K562 (cell line): ENCODE data around the gene KCTD11. TPM values are rescaled to one million over a fixed set of nuclear protein-coding genes. Genes with fewer than 3 reads are reported as not detected.
"Not testable (repeated sequence)": the region's sequence is repeated elsewhere in the genome, so short reads cannot be mapped to it uniquely, and the experiment has no call there.

Source experiments
- ATAC-seq: fragments of 200-7000 bp; cut with Tn5 transposase; 3 replicates; pipeline ENCODE4 v1.9.1; 2020; ENCODE audit warnings: moderate library complexity
- BruUV-seq: library from RNA; stranded (reverse); fragments of 400-500 nt; replicated peaks from 2 replicates; lab custom pipeline; 2021; lab: Mats Ljungman, UMichigan
- CTCF ChIA-PET: fragments of 300-600 bp; formaldehyde crosslinking; extraction: SDS; loops from one replicate; lab custom pipeline; 2021; ENCODE audit warnings: low intra/inter-chr PET ratio; lab: Yijun Ruan, JAX
- POLR2A ChIA-PET: fragments of 300-600, 350-650 bp; sonication (Branson Sonifier 250); formaldehyde crosslinking; extraction: SDS; loops from one replicate; lab custom pipeline; 2021; ENCODE audit warnings: antibody characterized with exemption, inconsistent platforms; lab: Yijun Ruan, JAX
- DNase-seq, 4 experiments: peaks; one replicate each; pipeline versions ENCODE4 v3.0.0 to v3.0.0-alpha.2; 2011 to 2018; ENCODE audit warnings: low spot score in 3 of 4, mixed read lengths in 3 of 4; ENCODE audit errors: extremely low read depth in 1 of 4
- FAIRE-seq: peaks from 2 replicates; lab custom pipeline; 2011; peaks lifted over from hg19 to GRCh38; lab: Jason Lieb, UNC
- H2AFZ ChIP-seq: 2 replicates; pipeline ENCODE4 v1.6.0; 2011; ENCODE audit warnings: low read depth, low read length, control low read depth, inconsistent platforms
- H3K27ac ChIP-seq: fragments of 200-600 bp; 3 replicates; pipeline ENCODE4 v1.8.0; 2011; ENCODE audit warnings: low read depth, mild to moderate bottlenecking, control low read depth, inconsistent platforms, low read length, moderate library complexity, mixed read lengths; ENCODE audit errors: extremely low read depth
- H3K27me3 ChIP-seq, 2 experiments: fragments of 300-600 bp in 1 of 2; 2 replicates in 1 of 2; 3 replicates in 1 of 2; pipeline versions ENCODE4 v1.6.0 to v1.8.0; 2011; ENCODE audit warnings: inconsistent platforms in 2 of 2, low read length in 2 of 2, mild to moderate bottlenecking in 1 of 2, mixed read lengths in 1 of 2, moderate library complexity in 1 of 2; ENCODE audit not compliant: control insufficient read depth in 2 of 2, insufficient read depth in 2 of 2
- H3K36me3 ChIP-seq: fragments of 300-600 bp; 3 replicates; pipeline ENCODE4 v1.8.0; 2011; ENCODE audit warnings: mild to moderate bottlenecking, low read length, inconsistent platforms; ENCODE audit not compliant: control insufficient read depth, insufficient read depth
- H3K4me1 ChIP-seq, 2 experiments: fragments of 200-600 bp in 1 of 2; replicated peaks in 1 of 2; 2 replicates in 1 of 2; 3 replicates in 1 of 2; pipeline versions ENCODE4 v1.5.1 to v1.8.0; 2011; ENCODE audit warnings: inconsistent platforms in 2 of 2, low read length in 2 of 2, mild to moderate bottlenecking in 1 of 2, mixed read lengths in 1 of 2, moderate library complexity in 1 of 2; ENCODE audit not compliant: control insufficient read depth in 2 of 2, insufficient read depth in 2 of 2
- H3K4me2 ChIP-seq: 2 replicates; pipeline ENCODE4 v1.6.1; 2011; ENCODE audit warnings: low read length, control low read depth, inconsistent platforms, mixed read lengths; ENCODE audit not compliant: insufficient read depth
- H3K4me3 ChIP-seq: fragments of 200-600 bp; sonication (generic), shearing (Covaris generic); 2 replicates; pipeline ENCODE4 v1.5.1; 2016; ENCODE audit warnings: control low read depth, inconsistent platforms
- H3K79me2 ChIP-seq: fragments of 200-600 bp; 3 replicates; pipeline ENCODE4 v1.8.0; 2011; ENCODE audit warnings: low read length, inconsistent platforms; ENCODE audit not compliant: control insufficient read depth, insufficient read depth
- H3K9ac ChIP-seq, 2 experiments: 2 replicates each; pipeline versions ENCODE4 v1.6.0 to v1.6.1; 2011; ENCODE audit warnings: low read depth in 2 of 2, low read length in 2 of 2, control low read depth in 1 of 2, inconsistent platforms in 1 of 2, mild to moderate bottlenecking in 1 of 2, mixed read lengths in 1 of 2; ENCODE audit not compliant: insufficient read depth in 1 of 2
- H3K9me1 ChIP-seq: one replicate; pipeline ENCODE4 v1.6.0; 2011; ENCODE audit warnings: inconsistent platforms, mild to moderate bottlenecking, low read length, moderate library complexity; ENCODE audit not compliant: control insufficient read depth, insufficient read depth
- H3K9me3 ChIP-seq: replicated peaks from 2 replicates; pipeline ENCODE4 v1.5.1; 2011; ENCODE audit warnings: low read depth, low read length, inconsistent platforms; ENCODE audit not compliant: control insufficient read depth, insufficient read depth
- H4K20me1 ChIP-seq: replicated peaks from 2 replicates; pipeline ENCODE4 v1.6.1; 2011; ENCODE audit warnings: low read length, inconsistent platforms, mixed read lengths; ENCODE audit not compliant: control insufficient read depth, insufficient read depth
- BCOR ChIP-seq: fragments of 450-650 bp; IDR thresholded peaks from 2 replicates; pipeline ENCODE4 v1.6.1; 2016
- BMI1 ChIP-seq: fragments of 150-350 bp; IDR thresholded peaks from 2 replicates; pipeline ENCODE4 v1.6.1; 2014; ENCODE audit warnings: low read length
- KDM1A ChIP-seq, 2 experiments: fragments of 450-650 bp; IDR thresholded peaks; 2 replicates each; pipeline ENCODE4 v1.6.1; 2016; ENCODE audit warnings: mild to moderate bottlenecking in 2 of 2
- VEZF1 ChIP-seq: fragments of 200-800 bp; sonication (Bioruptor generic); IDR thresholded peaks from 2 replicates; pipeline ENCODE4 v1.6.1; 2017; ENCODE audit warnings: missing genetic modification characterization, missing compliant biosample characterization
- ZFX ChIP-seq: sonication (generic); formaldehyde crosslinking; IDR thresholded peaks from 2 replicates; pipeline ENCODE4 v1.8.0; 2022; ENCODE audit warnings: mild to moderate bottlenecking, missing genetic modification reagents, moderate library complexity
- ZNF77 ChIP-seq: fragments of 250-450 bp; sonication (Bioruptor Pico); IDR thresholded peaks from 2 replicates; pipeline ENCODE4 v1.5.0; 2020
- WGBS: fragments of 100-300 bp; shearing (Covaris generic); methylation state at CpG from one replicate; pipeline ENCODE4 v1.1.6; 2016; ENCODE audit warnings: low coverage, mixed read lengths; ENCODE audit not compliant: insufficient coverage; ENCODE audit errors: missing lambda C conversion rate; 5-methylcytosine and 5-hydroxymethylcytosine counted together
- in situ Hi-C: fragments of 300-500 bp; cut with MboI; formaldehyde crosslinking; loops from 4 replicates; pipeline ENCODE4 v1.15.0; 2018; ENCODE audit warnings: inconsistent platforms, mixed read lengths
- intact Hi-C: fragments of 100-400 bp; cut with micrococcal nuclease; formaldehyde crosslinking; loops from 2 replicates; pipeline ENCODE4 v1.14.2; 2022
- polyA plus RNA-seq, 8 experiments: library from polyadenylated mRNA; depleted of rRNA in 4 of 8; stranded (reverse) in 5 of 8; unstranded in 3 of 8; fragments of >200 nt; fragmentation: Nextera tagmentation in 2 of 8; fragmentation: Illumina TruSeq in 1 of 8; extraction: Ambion mirVana in 2 of 8; extraction: Trizol in 1 of 8; gene quantifications; 2 replicates each; pipeline versions ENCODE4 v1.2.1 to v1.2.3, GENCODE V29; 2011 to 2014; ENCODE audit warnings: inconsistent platforms in 1 of 8, missing spikeins in 1 of 8
- total RNA-seq, 7 experiments: library from RNA; depleted of rRNA in 6 of 7; stranded (reverse); fragments of >200 nt in 6 of 7; fragmentation: Illumina TruSeq in 2 of 7; extraction: Trizol in 2 of 7; gene quantifications; 2 replicates each; pipeline versions ENCODE4 v1.2.1 to v1.2.3, GENCODE V29; 2011 to 2021; ENCODE audit warnings: low replicate concordance in 1 of 7

The KCTD11 gene
- total and polyA plus RNA-seq, 9 of the 15 experiments (the other 6 are each of a cell fraction or from before 2014, with no cell fraction given), result 0.01 to 3.2 (median 2.5) TPM; not detected in 1

- no peaks in the 10 kb centered on the region for H3K79me2 ChIP-seq
- H3K9me1 ChIP-seq, result no peaks in the 10 kb centered on the region
- H3K9ac ChIP-seq, result peak within 1 kb of the TSS in 1 of 2 experiments; percentile 82; a peak in 2 of 4 replicates
- H3K4me3 ChIP-seq, result 0 out of 2 replicates have a peak within 1 kb of the TSS, but pooled peaks have one; percentile 15
- no peak for FAIRE-seq
- intact Hi-C loops (no loop called here), in situ Hi-C loops (loop anchor here (10.0 kb wide), 1 partner anchor 292 kb away; the partner anchor contains the start of gene SLC16A11)
- peak; percentile 44 to 68 (median 50) for DNase-seq
- BruUV-seq, result no TSS peak
- 45% methylated on average over 10 of the region's 17 CpGs for WGBS
- peaks cover 11 to 28% of the 10 kb centered on the region in 2 experiments for H3K4me1 ChIP-seq
- H3K4me2 ChIP-seq, result peak within 1 kb of the TSS; percentile 55
- H3K27me3 ChIP-seq, result no peaks in the 10 kb centered on the region
- peak within 1 kb of the TSS; percentile 30; the same call in 1 of the 3 replicates for H3K27ac ChIP-seq
- ChIA-PET POLR2A (interaction anchor here (0.7 to 2.8 kb wide), 8 partner anchors 8 to 249 kb away, joined by 3 to 15 read pairs (median 3); no protein-coding TSS in a partner anchor), CTCF (no interaction called here)
- ATAC-seq, result peak; percentile 93
- no peak for TF ChIP-seq BMI1
- TF ChIP-seq KDM1A (IDR thresholded peaks at IDR 0.05), result peak in 1 of 2 experiments; percentile 28; a peak in 1 of 4 replicates
- peak; percentile 51; the same call in 1 of the 2 replicates for TF ChIP-seq VEZF1 (CRISPR knock-in tag)
- no peak for TF ChIP-seq ZNF77 (CRISPR knock-in tag)
- TF ChIP-seq ZFX, result peak; percentile 58
- peak; percentile 23; the same call in 1 of the 2 replicates for TF ChIP-seq BCOR
- H3K36me3 ChIP-seq, result no peaks in the 10 kb centered on the region
- no peaks in the 10 kb centered on the region for H3K9me3 ChIP-seq
- H2AFZ ChIP-seq, result peak within 1 kb of the TSS; percentile 72
- H4K20me1 ChIP-seq, result no peaks in the 10 kb centered on the region
Measured at GRCh38 chr17:7336240-7337175, 15.5 kb upstream of the KCTD11 start, which contains the start of gene ACAP1. TSS of gene ACAP1 (plus strand) at chr17:7336529. CDS start at chr17:7336735, 206 bp downstream.

GRCh38 chr17:7337600-7337999 is 14.4 kb upstream of the KCTD11 start:
- H3K36me3 ChIP-seq, H3K4me2 ChIP-seq, H3K27ac ChIP-seq, H3K27me3 ChIP-seq, H3K9me1 ChIP-seq, BruUV-seq, H2AFZ ChIP-seq, FAIRE-seq, CTCF ChIA-PET, H3K79me2 ChIP-seq, H3K4me3 ChIP-seq, H3K9me3 ChIP-seq, DNase-seq, H3K9ac ChIP-seq, intact Hi-C loops, H4K20me1 ChIP-seq, ATAC-seq: not testable (repeated sequence)
- POLR2A ChIA-PET, result interaction anchor here (0.7 to 2.8 kb wide), 4 partner anchors 12 to 237 kb away, joined by 3 to 15 read pairs (median 4); no protein-coding TSS in a partner anchor
- H3K4me1 ChIP-seq, result peaks cover 4 to 20% of the 10 kb centered on the region in 2 experiments; a peak in 3 of 5 replicates
- in situ Hi-C loops, result loop anchor here (10.0 kb wide), 1 partner anchor 293 kb away; the partner anchor contains the start of gene SLC16A11
- 69% methylated on average over 6 of the region's 7 CpGs for WGBS
